ENCODE results near the gene NMNAT2.

- TF ChIP-seq CTCF (IDR thresholded peaks at IDR 0.05; ENCODE audit: low read depth, low read length) (no peak), POLR2A (IDR thresholded peaks at IDR 0.05; ENCODE audit: extremely low read depth, insufficient read length) (no peak), MYC (IDR thresholded peaks at IDR 0.05; ENCODE audit: low read depth, low read length) (no peak)
Observed at GRCh38 chr1:183370399-183371058, 47.7 kb downstream of the NMNAT2 start.
